ENCODE measurements around the gene SDF4.

Gene SDF4

GRCh38 chr1:1204998-1205768 lies 26.6 kb downstream of the SDF4 start:
- H3K4me2 ChIP-seq (ENCODE audit: low read length), result no peak overlapping the region
- TF ChIP-seq EZH2 (IDR thresholded peaks at IDR 0.05; ENCODE audit: borderline replicate concordance, low read length), result no peak
- TF ChIP-seq CTCF (IDR thresholded peaks at IDR 0.05; ENCODE audit: low read length), result no peak
- no peaks in the 10 kb centered on the region for H3K9me3 ChIP-seq (ENCODE audit: low read length)
- H3K4me3 ChIP-seq (ENCODE audit: low read depth, low read length, poor library complexity, severe bottlenecking), result no peak overlapping the region
- H3K27ac ChIP-seq (ENCODE audit: low read depth, low read length, poor library complexity, severe bottlenecking), result no peak overlapping the region
- no peak overlapping the region for H2AFZ ChIP-seq (ENCODE audit: low read length)
- H3F3A ChIP-seq (ENCODE audit: insufficient read depth, low read length), result no peaks in the 10 kb centered on the region
- H3K79me2 ChIP-seq (ENCODE audit: insufficient read depth, low read length), result no peaks in the 10 kb centered on the region
- no peaks in the 10 kb centered on the region for H3K36me3 ChIP-seq (ENCODE audit: insufficient read depth, low read length)
- no peaks in the 10 kb centered on the region for H3K9me2 ChIP-seq (ENCODE audit: low read depth, low read length)
- H3K27me3 ChIP-seq (ENCODE audit: insufficient read depth, low read length), result peaks cover 11% of the 10 kb centered on the region
- H3K4me1 ChIP-seq (ENCODE audit: insufficient read depth, low read length, severe bottlenecking), result no peaks in the 10 kb centered on the region
- H3K9ac ChIP-seq (ENCODE audit: low read length), result no peak overlapping the region
- H4K20me1 ChIP-seq (ENCODE audit: insufficient read depth, low read length), result no peaks in the 10 kb centered on the region

GRCh38 chr1:1204425-1204920 lies 27.3 kb downstream of the SDF4 start:
- H3K4me3 ChIP-seq (ENCODE audit: low read depth, low read length, poor library complexity, severe bottlenecking), result no peak overlapping the region
- H3F3A ChIP-seq (ENCODE audit: insufficient read depth, low read length), result no peaks in the 10 kb centered on the region
- H4K20me1 ChIP-seq (ENCODE audit: insufficient read depth, low read length), result no peaks in the 10 kb centered on the region
- H3K4me1 ChIP-seq (ENCODE audit: insufficient read depth, low read length, severe bottlenecking), result no peaks in the 10 kb centered on the region
- no peaks in the 10 kb centered on the region for H3K36me3 ChIP-seq (ENCODE audit: insufficient read depth, low read length)
- H3K79me2 ChIP-seq (ENCODE audit: insufficient read depth, low read length), result no peaks in the 10 kb centered on the region
- no peaks in the 10 kb centered on the region for H3K9me3 ChIP-seq (ENCODE audit: low read length)
- no peak overlapping the region for H2AFZ ChIP-seq (ENCODE audit: low read length)
- TF ChIP-seq CTCF (IDR thresholded peaks at IDR 0.05; ENCODE audit: low read length), result no peak
- no peak for TF ChIP-seq EZH2 (IDR thresholded peaks at IDR 0.05; ENCODE audit: borderline replicate concordance, low read length)
- no peak overlapping the region for H3K9ac ChIP-seq (ENCODE audit: low read length)
- H3K9me2 ChIP-seq (ENCODE audit: low read depth, low read length), result no peaks in the 10 kb centered on the region
- H3K4me2 ChIP-seq (ENCODE audit: low read length), result no peak overlapping the region
- H3K27ac ChIP-seq (ENCODE audit: low read depth, low read length, poor library complexity, severe bottlenecking), result no peak overlapping the region
- peaks cover 12% of the 10 kb centered on the region for H3K27me3 ChIP-seq (ENCODE audit: insufficient read depth, low read length)

- Histone ChIP-seq H3K9ac (ENCODE audit: low read length) (no peak overlapping the region), H3K36me3 (ENCODE audit: insufficient read depth, low read length) (no peaks in the 10 kb centered on the region), H3K79me2 (ENCODE audit: insufficient read depth, low read length) (no peaks in the 10 kb centered on the region), H3K27ac (ENCODE audit: low read depth, low read length, poor library complexity, severe bottlenecking) (no peak overlapping the region), H2AFZ (ENCODE audit: low read length) (no peak overlapping the region), H3K9me2 (ENCODE audit: low read depth, low read length) (no peaks in the 10 kb centered on the region), H3K27me3 (ENCODE audit: insufficient read depth, low read length) (peaks cover 14% of the 10 kb centered on the region), H3K4me3 (ENCODE audit: low read depth, low read length, poor library complexity, severe bottlenecking) (no peak overlapping the region), H3F3A (ENCODE audit: insufficient read depth, low read length) (no peaks in the 10 kb centered on the region), H3K4me1 (ENCODE audit: insufficient read depth, low read length, severe bottlenecking) (no peaks in the 10 kb centered on the region), H3K4me2 (ENCODE audit: low read length) (no peak overlapping the region), H4K20me1 (ENCODE audit: insufficient read depth, low read length) (no peaks in the 10 kb centered on the region), H3K9me3 (ENCODE audit: low read length) (no peaks in the 10 kb centered on the region)
- TF ChIP-seq CTCF (IDR thresholded peaks at IDR 0.05; ENCODE audit: low read length), result no peak
- no peak for TF ChIP-seq EZH2 (IDR thresholded peaks at IDR 0.05; ENCODE audit: borderline replicate concordance, low read length)
Observed at GRCh38 chr1:1203561-1204424, 28.0 kb downstream of the SDF4 start.

All from OCI-LY1 (cell line).